HUDEP-2 (cell line): ENCODE results near the gene MS4A7.
"Not testable (repeated sequence)": the region's sequence is repeated elsewhere in the genome, so short reads cannot be mapped to it uniquely, and the experiment has no call there.

ENCODE experiments used
- DNase-seq, 76 experiments: peaks; one replicate each; lab custom pipeline; 2025; ENCODE audit not compliant: unreplicated experiment in 76 of 76; lab: John Stamatoyannopoulos, UW

The MS4A7 gene, protein sequence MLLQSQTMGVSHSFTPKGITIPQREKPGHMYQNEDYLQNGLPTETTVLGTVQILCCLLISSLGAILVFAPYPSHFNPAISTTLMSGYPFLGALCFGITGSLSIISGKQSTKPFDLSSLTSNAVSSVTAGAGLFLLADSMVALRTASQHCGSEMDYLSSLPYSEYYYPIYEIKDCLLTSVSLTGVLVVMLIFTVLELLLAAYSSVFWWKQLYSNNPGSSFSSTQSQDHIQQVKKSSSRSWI

DNA sequence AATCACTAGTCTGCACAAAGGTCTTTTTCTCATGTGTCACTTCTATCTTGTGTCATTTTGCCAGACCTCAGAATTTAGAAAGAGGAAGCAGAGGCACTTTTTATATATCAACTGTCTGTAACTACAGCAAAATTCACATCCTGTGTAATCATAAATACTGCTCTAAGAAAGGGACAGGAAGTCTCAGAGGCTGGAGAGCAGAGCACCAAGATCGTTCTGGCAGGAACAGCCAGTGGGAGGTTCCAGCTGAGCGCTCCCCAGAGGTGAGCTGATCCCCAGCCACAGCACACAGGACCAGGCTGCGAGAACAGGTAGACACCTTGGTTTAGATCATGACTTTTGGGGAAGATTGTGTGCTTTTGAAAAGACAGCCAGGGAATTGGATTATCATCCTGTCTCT lies at the start of gene MS4A7:
Gene MS4A7, plus strand, starts transcription at position 179 of the 400 bp plus-strand sequence. CDS start 4,610 bp downstream, outside the sequence.
- no peak for DNase-seq

DNA sequence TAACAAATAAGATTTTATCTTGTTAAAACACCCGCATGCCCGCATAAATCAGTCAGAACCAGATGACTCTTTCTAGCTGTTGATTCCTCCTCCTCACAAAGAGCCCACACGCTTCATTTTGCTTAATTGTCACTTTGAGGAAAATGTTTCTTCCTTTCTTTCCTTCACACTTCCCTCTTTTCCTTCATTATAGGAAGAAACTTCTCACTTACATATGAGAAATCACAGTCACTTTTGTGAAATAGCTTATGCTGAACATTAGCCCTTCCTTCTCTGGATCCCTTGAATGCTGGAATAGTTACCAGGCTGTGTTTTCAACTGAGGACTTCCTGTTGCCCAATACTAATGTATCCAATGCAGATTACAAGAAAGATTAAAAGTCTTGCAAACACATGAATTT lies 45.5 kb upstream of the MS4A7 start:
- DNase-seq: no peak

DNA sequence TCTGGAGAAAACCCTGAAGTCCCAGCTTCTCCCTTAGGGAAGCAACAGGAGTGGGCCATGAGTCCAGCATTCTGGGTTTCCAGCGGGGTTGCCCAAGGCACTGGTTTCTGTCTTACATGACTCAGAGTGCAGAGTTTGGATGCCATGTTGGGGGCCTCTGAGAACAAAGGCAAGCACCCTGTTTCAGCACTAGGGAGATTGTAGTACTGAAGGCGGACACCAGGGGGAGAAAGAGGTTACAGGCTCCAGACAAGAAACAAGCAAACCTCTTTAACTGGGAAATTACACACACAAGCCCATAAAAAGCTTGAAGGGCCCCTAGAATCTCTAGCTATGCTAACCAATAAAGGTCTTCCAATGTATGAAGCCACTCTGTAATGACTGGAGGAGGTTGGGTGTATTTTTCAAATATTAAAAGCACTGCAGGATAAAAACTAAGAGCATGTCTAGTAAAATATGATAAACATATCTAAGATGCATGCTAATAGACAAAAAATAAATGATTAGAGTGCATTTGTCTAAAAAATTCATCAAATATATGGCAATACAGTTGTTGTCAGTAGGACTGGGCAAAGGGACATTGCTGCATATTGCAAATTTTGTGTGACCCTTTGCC lies 44.2 kb upstream of the MS4A7 start:
- peak in 57 of 76 experiments; percentile 4 to 73 (median 35) for DNase-seq

DNA sequence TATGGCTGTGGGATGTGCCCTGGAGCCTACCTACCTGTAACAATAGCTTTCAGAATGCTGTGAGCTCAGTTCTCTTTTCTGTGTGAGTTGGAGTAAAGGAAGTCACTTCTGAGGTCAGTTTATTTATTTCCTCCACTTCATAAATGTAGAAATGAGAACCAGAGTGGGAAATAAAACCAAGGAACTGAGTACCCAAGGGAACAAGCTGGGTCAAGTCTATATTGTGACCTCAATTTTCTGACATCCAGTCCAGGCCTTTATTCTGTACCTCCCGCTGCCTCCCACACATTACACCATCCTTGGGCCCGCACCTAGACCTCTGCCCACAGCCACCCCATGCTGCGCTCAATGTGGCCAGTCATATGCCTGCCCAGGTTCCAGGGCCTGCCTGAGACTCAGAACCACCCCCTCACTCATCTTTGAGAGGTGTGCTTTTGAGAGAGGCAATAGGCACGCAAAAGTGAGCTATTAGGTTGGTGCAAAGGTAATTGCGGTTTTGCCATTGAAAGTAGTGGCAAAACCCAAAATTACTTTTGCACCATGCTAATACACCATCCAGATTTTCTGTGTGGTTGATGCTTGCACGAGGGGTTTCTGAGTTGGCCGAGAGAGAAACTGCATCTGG lies 41.5 kb upstream of the MS4A7 start:
- DNase-seq: no peak

DNA sequence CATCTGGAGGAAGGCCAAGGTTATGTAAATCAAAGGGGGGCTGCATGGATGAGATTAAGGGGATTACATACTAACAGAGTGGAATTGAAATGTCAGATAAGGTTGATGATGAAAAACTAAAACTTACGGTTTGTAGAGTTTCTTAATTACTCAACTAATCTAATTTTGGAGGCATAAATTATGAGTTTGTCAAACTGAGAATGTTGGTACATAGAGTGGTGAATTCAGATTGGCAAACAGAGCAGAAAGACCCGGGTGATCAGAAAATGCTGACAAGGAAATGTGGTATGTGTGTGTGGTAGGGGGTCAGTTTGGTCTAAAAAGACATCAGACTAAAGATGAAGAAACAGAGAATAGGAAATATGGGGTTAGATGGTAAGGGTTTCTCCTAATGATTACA lies 40.3 kb upstream of the MS4A7 start:
- DNase-seq: no peak

DNA sequence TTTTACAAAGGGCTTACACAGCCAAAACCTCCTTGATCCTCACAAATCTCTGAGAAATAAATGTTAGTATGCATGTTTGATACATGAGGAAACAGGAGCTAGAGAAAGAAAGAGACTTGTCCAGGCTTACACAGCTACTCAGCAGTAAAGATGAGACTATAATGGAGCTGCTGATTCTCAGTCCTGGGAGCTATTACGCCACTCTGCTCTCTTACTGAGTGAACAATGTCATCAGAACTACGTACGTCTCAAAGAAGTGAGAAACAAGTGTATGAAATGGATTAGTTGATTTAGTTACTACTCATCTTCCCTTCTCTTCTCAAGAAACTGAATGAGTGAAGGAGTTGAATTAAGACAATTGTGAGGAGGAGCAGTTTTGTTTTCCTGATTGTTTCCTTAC lies 39.0 kb upstream of the MS4A7 start:
- no peak for DNase-seq

DNA sequence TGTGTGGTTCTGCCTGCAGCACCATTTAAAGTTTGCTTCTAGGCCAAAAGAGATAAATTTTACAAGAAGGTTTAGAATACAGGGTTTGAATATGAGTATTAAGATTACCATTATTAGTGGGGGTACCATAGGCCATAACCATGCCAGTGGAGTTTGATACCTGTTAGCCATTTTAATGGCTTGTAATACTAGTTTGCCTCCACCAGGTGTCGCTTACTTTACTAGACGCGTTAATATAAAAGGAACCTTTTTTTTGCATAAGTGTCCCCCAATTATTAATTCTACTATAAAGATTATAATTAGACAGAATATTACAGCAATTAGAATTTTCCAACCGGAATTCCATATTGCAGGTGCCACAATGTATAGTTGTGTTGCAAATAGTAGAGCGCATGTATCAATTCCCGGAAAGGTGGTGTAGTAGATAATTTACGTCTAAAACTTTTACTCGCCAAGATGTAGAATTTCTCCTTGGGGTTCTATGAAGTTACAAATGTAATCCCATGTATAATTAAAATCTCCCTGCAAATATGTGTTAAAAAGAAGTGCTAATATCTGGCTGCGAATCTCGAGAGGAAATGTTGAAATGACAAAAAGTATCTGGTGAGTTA lies 35.1 kb upstream of the MS4A7 start:
- peak in 1 of 76 experiments; percentile 3 for DNase-seq

DNA sequence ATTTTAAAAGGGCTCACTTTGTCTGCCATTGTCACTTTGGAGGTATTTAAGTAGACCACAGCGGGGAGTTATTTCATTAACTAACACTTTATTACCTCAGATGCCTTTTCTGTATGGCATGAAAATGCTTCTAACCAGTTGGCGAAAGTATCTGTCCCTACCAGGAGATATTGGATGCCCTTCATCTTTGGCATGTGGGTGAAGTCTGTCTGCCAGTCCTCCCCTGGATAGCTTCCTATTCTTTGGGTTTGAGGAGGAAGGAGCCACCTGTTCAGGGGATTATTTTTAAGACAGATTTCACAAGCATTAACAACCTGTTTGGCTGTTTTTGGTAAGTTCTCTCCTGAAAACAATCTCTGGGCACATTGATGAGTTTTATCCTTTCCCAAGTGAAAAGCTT lies 34.2 kb upstream of the MS4A7 start:
- no peak for DNase-seq

DNA sequence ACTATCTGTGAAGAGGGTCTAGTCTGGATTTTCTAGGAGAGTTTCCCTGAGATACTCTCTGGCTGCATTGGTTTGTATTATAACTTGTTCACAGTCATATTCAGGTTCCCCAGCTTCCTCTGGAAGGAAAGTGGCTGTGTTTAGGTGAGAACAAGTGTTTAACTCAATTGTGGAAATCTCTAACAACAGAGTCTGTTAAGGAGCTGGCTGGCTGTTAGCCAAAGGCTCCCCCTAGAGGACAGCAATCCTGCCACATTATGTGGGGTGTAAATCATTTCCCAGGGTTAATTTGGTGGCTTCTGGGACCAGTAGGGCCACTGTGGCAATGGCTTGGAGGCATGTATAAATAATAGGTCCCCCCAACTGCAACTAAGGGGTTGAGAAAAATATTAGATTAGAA lies 32.8 kb upstream of the MS4A7 start:
- peak in 40 of 76 experiments; percentile 1 to 55 (median 18) for DNase-seq

DNA sequence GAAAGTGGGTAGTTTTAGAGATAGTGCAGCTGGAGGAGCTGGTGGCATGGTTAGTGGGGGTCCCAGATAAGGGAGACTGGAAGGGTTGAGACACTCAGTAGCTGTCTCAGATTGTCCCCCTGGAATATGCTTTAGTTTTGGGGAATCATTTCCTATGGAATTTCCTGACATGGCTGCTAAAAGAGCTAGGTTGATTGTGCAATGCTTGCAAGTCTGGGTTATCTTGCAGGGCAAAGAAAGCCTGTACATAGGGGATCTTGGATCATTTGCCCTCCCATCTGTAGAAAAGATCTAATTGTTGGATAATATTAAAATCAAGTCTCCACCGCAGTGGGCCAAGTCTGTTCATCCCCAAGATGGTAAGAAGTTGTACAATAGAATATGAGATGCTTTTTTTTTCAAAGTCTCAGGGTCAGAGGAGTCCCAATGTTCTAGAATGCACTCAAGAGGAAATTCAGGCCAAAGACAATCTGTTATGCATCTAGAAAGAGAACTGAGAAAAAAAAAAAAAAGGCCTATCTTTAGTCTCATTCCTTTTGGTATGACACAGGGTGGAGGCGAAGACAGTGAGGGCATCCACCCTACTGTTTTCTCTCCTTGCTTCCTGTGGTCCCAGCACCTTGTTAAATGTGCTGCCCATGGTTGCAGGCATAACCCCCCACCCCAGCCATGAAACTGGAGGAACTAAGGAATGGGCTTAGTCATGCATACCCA lies 31.1 kb upstream of the MS4A7 start:
- no peak for DNase-seq

DNA sequence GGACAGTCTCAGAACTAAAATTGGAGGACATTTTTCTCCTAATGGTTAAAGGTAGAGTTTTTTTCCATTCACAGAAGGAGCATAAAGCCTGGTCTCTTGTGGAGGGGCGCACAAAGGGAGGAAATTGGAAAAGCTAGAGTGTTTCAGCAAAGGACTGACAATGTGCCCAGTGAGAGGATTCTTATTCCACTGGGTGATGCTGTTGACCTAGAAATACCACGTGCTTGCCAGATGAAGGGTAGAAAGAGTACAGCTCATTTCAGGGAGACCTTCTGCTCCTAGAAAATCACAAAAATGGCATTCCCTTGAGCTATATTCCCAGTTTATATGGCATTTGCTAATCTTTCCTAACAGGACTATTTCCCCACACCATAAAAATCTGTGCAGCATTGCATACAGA lies 30.2 kb upstream of the MS4A7 start:
- no peak for DNase-seq

DNA sequence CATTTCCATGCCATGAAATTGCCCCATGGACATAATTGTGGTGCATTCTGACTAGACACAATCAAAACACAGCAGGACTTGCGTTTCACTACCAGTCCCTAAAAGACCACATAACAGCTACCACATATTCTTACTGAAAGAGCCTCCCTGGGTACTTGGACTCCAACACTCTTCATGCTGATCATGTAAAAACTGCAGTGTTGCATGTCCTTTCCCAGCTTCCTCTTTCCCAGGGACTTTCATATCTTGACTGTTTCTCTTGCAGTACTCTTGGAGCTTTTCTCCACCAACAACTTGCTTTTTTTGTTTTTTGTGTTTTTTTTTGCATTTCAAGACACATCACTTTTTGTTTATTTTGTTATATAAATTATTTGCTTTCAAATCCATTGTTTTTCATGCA lies 28.3 kb upstream of the MS4A7 start:
- DNase-seq: no peak

DNA sequence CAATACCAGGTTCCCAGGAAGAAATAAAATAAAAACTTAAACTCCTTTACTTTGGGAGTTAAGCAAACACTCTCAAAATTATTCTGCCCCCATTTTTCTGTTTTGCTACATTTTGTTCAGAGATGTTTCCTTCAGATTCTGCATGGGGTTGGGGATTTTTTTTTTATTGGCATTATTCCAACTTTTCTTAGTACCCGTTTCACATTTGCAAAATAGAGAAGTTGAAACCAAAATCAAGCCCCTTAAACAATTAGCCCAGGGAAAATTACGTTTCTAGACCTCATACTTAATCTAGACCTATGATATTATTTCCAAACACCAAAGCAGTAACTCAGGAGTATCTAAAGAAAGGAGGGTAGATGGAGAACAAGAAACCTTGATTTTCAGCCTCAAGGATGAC lies 20.6 kb upstream of the MS4A7 start:
- DNase-seq: no peak

DNA sequence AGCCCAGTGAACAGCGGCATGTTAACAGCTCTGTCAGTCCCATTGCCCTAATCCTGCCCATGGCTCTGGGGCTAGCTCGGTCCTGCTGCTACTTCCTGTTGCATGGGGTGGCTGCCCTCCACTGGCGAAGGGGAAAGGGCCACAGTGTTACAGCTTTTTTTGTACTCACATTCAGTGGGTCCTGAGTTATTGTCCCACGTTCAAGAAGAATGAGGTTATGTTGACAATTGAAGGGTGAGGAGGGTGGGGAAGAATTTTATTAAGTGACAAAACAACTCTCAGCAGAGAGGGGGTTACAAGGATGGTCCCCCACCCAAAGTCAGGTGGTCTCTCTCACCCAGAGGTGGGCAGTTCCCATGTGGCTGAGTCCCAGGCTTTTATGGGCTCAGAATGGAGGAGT lies 17.7 kb upstream of the MS4A7 start:
- no peak for DNase-seq

DNA sequence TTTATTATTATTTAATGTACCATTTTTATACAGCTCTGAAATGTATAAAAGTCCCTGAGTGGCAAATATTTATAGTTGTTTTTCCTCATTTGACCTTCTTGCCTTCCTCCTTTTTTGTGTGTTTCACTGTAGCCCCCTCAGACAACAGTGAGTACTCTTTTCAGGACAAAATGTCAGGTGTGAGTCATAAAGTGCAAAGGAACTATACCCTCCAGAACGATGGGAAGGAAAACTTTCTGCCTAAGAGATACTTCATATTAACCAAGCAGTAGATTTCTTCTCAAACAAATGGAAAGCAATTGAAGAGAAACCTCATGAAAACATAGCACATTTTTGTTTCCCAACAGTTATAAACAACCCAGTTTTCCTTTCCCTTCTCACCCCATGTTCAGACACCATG lies 16.1 kb upstream of the MS4A7 start:
- no peak for DNase-seq

DNA sequence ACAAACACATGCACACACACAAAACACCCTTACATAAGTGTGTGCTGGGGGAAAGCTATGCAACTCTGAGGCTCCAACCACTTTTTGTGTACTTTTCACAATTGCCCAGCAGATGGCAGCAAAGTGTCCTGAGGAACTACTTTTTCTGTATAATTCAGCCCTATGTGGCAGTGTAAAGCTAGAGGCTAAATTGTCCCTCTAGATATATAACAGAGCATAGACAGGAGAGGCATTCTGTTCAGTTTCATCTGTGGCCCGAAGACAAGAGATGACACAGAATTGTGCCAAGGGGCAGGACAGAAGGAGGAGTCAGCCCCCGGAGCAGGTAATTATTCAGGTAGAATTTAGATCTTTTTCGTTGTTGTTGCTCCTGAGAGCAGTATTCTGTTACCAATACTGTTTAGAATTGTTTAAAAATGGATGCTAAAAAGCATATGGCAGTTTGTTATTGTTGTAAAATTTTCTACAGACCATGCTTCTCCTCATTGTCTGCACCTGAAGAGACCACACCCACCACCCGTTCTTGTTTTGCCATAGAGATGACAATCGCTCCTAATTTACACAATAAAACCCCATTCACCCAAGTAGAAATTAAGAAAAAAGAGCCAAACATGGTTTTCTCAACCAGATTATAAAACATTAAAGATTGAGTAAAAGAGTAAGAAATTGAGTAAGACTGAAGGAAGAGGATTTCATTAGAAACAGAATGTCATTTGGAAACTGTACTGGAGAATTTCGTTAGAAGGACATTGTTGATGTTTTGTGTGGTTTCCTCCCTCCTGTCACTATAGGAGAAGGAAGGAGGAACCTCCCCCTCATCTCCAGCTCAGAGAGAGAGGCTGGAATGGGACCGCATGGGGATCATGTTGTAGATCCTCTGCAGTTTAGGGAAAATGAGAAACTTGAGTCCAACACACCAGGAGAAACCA lies 14.5 kb upstream of the MS4A7 start:
- peak in 42 of 76 experiments; percentile 1 to 67 (median 24) for DNase-seq

DNA sequence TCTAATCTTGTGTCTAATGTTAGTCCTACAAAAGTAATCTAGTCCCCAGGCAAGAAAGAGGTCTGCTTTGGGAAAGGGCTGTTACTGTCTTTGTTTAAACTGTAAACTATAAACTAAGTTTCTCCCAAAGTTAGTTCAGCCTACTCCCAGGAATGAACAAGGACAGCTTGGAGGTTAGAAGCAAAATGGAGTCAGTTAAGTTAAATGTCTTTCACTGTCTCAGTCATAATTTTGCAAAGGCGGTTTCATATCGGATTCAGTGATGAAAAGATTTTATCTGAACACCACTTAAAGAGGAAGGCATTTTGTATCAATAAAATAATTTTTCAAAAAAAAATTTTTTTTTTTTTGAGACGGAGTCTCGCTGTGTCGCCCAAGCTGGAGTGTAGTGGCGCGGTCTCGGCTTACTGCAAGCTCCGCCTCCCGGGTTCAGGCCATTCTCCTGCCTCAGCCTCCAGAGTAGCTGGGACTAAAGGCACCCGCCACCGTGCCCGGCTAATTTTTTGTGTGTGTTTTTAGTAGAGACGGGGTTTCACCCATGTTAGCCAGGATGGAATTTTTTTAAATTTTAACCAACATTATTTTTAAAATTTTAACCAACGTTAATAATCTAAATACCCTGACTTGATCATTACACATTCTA lies 11.9 kb upstream of the MS4A7 start:
- not testable (repeated sequence) for DNase-seq

DNA sequence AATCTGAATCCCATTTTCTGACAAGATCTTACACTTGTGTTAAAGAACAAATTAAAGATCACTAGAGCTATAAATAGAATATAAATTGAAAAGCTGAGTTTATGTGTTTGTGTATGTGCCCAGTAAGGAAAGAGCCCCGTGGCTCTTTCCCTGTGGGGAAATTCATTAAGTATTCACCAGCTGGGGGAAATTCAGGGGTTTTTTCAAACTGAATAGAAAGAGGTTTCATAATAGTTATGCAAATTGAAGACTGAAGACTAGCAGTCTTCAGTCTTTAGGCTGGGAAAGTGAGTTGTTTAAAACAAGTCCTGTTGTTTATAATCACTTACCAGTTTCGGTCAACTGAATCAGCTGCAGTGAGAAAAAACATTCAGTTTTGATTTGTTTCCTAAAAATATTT lies 11.3 kb upstream of the MS4A7 start:
- no peak for DNase-seq

DNA sequence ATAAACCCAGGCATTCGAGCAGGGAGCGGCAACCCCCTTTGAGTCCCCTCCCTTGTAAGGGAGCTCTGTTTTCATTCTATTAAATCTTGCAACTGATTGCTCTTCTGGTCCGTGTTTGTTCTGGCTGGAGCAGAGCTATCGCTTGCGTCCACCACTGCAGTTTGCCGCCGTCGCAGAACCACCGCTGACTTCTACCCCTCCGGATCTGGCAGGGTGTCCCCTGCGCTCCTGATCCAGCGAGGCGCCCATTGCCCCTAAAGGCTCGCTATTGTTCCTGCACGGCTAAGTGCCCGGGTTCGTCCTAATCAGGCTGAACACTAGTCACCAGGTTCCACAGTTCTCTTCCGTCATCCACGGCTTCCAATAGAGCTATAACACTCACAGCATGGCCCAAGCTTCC lies 10.4 kb upstream of the MS4A7 start:
- DNase-seq: no peak
